BE2C (cell line): ENCODE results near the gene GBP4.

Source experiments
- DNase-seq: peaks from one replicate; pipeline ENCODE4 v3.0.0-alpha.2; 2020
- H3K27me3 ChIP-seq: fragments of 250-450 bp; sonication (Bioruptor Pico); 2 replicates; pipeline ENCODE4 v1.5.1; 2020; ENCODE audit warnings: mild to moderate bottlenecking
- H3K36me3 ChIP-seq: fragments of 250-450 bp; sonication (Bioruptor Pico); 2 replicates; pipeline ENCODE4 v1.5.1; 2020; ENCODE audit warnings: mild to moderate bottlenecking
- H3K4me1 ChIP-seq: fragments of 250-450 bp; sonication (Bioruptor Pico); 2 replicates; pipeline ENCODE4 v1.5.1; 2020
- H3K4me3 ChIP-seq: 2 replicates; pipeline ENCODE4 v1.5.1; 2011; ENCODE audit warnings: low read depth, low read length
- H3K9me3 ChIP-seq: fragments of 250-450 bp; sonication (Bioruptor Pico); 2 replicates; pipeline ENCODE4 v1.5.1; 2020
- TF ChIP-seq, protein P1 (sequence below): IDR thresholded peaks from 2 replicates; pipeline ENCODE4 v1.5.1; 2012; ENCODE audit warnings: mild to moderate bottlenecking, low read depth, low read length

Gene GBP4

DNA sequence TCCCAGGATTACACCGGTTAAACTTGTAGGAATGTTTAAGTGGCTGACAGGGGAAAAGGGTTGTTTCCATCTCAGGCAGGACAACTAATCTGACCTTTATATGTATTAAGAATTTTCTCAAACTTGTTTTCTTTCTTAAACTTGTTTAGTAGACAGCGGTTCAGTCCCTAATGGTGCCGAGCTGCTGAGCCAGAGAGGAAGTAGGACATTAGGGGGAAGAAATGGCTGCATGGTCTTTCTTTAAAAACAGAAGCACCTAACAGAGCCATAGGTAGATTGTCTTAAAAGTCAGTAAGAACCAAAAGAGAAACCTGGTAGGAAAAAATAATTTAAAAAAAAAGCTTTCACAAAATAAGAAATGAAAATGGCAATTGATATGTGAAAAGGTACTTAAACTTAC is 3.3 kb downstream of the GBP4 start:
- no peaks in the 10 kb centered on the region for H3K27me3 ChIP-seq
- H3K36me3 ChIP-seq: no peaks in the 10 kb centered on the region
- H3K9me3 ChIP-seq: no peaks in the 10 kb centered on the region
- TF ChIP-seq, protein P1, sequence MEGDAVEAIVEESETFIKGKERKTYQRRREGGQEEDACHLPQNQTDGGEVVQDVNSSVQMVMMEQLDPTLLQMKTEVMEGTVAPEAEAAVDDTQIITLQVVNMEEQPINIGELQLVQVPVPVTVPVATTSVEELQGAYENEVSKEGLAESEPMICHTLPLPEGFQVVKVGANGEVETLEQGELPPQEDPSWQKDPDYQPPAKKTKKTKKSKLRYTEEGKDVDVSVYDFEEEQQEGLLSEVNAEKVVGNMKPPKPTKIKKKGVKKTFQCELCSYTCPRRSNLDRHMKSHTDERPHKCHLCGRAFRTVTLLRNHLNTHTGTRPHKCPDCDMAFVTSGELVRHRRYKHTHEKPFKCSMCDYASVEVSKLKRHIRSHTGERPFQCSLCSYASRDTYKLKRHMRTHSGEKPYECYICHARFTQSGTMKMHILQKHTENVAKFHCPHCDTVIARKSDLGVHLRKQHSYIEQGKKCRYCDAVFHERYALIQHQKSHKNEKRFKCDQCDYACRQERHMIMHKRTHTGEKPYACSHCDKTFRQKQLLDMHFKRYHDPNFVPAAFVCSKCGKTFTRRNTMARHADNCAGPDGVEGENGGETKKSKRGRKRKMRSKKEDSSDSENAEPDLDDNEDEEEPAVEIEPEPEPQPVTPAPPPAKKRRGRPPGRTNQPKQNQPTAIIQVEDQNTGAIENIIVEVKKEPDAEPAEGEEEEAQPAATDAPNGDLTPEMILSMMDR: no peak
- no peaks in the 10 kb centered on the region for H3K4me1 ChIP-seq
- DNase-seq: no peak
- no peak overlapping the region for H3K4me3 ChIP-seq

DNA sequence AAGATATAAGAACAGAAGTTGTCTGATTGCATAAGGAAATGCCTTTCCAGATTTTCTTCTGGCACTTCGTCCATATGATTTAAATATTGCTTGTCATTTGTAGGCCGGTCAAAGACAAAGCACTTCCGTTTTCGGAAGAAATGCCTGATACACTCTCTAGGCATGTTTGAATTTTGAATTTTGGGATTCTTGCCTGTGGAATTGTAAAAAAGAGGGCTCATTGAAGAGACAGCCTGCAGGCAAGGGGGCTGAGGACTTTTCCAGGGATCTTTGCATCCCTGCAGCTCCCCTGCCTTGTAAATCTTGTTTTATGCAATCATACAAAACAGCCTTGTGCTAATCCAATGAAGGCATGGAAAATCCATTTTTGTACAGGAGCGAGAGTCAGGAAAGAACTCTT is 7.4 kb downstream of the GBP4 start:
- H3K9me3 ChIP-seq: no peaks in the 10 kb centered on the region
- H3K4me1 ChIP-seq: no peaks in the 10 kb centered on the region
- TF ChIP-seq, protein P1: no peak
- H3K27me3 ChIP-seq: no peaks in the 10 kb centered on the region
- H3K36me3 ChIP-seq: no peaks in the 10 kb centered on the region
- no peak overlapping the region for H3K4me3 ChIP-seq
- DNase-seq: no peak

GRCh38 chr1:89190017-89190416 is 8.7 kb downstream of the GBP4 start:
- Histone ChIP-seq H3K9me3 (no peaks in the 10 kb centered on the region), H3K4me1 (no peaks in the 10 kb centered on the region), H3K27me3 (no peaks in the 10 kb centered on the region), H3K36me3 (no peaks in the 10 kb centered on the region), H3K4me3 (no peak overlapping the region)
- DNase-seq: no peak
- TF ChIP-seq, protein P1: no peak

DNA sequence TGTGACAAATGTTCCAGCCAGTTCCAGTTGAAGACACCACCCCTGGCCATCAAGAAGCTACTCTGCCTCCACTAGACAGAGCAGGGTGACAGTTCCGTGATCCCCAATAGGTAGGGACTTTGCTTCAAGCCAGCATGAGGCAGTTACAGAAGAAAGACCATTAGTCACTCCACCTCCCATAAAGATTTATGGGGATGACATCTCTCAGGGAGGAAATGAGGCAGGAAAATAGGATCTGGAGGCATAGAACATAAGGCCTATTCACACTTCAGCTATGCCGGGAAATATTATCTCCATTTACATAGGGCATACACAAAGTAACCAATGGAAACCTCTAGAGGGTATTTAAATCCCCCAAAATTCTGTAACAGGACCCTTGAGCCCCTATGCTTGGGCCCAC is 19.4 kb downstream of the GBP4 start:
- H3K9me3 ChIP-seq: no peaks in the 10 kb centered on the region

DNA sequence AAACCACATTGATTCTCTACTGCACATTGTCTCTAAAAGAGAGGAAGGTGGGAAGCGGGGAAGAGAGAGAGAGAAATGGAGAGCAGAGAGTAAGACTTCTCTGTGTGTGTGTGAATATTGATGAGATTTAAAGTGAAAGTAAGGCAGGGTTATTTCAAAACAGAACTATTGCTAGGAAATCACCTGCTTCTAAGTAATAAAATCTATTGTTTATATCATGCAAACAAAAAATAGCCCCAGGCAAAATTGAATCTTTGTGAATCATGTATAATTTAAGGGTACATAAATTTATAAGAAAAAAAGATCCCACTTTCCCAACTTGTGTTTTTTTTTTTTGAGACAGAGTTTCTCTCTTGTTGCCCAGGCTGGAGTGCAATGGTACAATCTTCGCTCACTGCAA is 21.8 kb downstream of the GBP4 start:
- Histone ChIP-seq H3K36me3 (no peaks in the 10 kb centered on the region), H3K4me1 (no peaks in the 10 kb centered on the region), H3K4me3 (no peak overlapping the region), H3K27me3 (no peaks in the 10 kb centered on the region), H3K9me3 (no peaks in the 10 kb centered on the region)
- TF ChIP-seq, protein P1: no peak
- no peak for DNase-seq

More for the DNA sequence above, 19.4 kb downstream of the GBP4 start:
- TF ChIP-seq, protein P1: no peak
- Histone ChIP-seq H3K4me3 (no peak overlapping the region), H3K4me1 (no peaks in the 10 kb centered on the region), H3K36me3 (no peaks in the 10 kb centered on the region), H3K27me3 (no peaks in the 10 kb centered on the region)
- no peak for DNase-seq

DNA sequence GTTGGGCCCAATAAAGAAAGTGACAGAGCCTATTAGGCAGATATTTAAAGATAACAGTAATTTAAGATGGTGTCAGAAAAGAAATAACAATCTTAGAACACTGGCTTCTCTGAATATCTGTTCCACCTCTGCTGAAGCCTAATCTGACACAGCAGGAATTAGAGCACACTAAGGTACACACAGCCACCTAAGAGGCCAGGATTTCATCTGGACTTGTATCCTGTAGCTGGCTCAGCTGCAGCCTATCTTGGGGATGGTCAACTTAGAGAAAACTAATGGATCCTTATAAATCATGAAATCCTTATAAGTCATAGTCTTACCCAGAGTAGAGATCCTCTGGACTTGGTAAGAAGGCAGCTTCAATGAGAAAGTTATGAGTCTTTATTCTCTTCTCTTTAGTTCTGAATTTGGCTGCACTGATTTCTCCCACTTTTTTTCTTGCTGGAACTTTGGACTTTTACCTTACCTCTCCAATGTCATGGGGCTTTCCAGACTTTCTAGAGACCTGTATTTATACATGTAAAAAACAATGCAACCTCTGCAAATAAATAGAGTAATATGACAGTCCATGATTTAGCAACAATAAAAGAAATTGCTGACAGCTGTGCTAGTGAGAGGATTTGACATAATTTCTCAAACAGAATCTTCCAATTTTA is 23.0 kb downstream of the GBP4 start, which contains the start of gene GBP7:
TSS of gene GBP7 (minus strand) at position 403 of the 656 bp plus-strand sequence. CDS start 4,068 bp downstream, outside the sequence.
- H3K27me3 ChIP-seq: no peaks in the 10 kb centered on the region
- no peak within 1 kb of the TSS for H3K4me3 ChIP-seq
- H3K9me3 ChIP-seq: no peaks in the 10 kb centered on the region
- H3K4me1 ChIP-seq: no peaks in the 10 kb centered on the region
- H3K36me3 ChIP-seq: no peaks in the 10 kb centered on the region
- TF ChIP-seq, protein P1: no peak
- DNase-seq: no peak
